Left ventricle myocardium superior (tissue), 1 donor: ENCODE results near the gene CYTH3. TPM values are rescaled to one million over a fixed set of nuclear protein-coding genes. Genes with fewer than 3 reads are reported as not detected.
"Not testable (repeated sequence)": the region's sequence is repeated elsewhere in the genome, so short reads cannot be mapped to it uniquely, and the experiment has no call there.

Source experiments
- ATAC-seq: fragments of 200-7000 bp; cut with Tn5 transposase; one replicate; pipeline ENCODE4 v1.9.1; 2020; ENCODE audit warnings: mild to moderate bottlenecking, moderate library complexity
- DNase-seq: peaks from one replicate; pipeline ENCODE4 v3.0.0-alpha.2; 2020
- intact Hi-C: fragments of 100-400 bp; cut with micrococcal nuclease; formaldehyde crosslinking; loops from one replicate; pipeline ENCODE4 v1.11.0; 2022
- total RNA-seq: library from RNA; stranded (reverse); fragmentation: NEBNext Ultra II Directional; extraction: Animal tissue kit (Norgen Biotek cat#: 25700); gene quantifications from one replicate; pipeline ENCODE4 v1.2.1, GENCODE V29; 2021
- donor health status: DM: no; HTN: yes; CAD: no; lungs with severe emphysema.

CYTH3 gene
- total RNA-seq, 1 donor from 2014 or later, result 27.8 TPM

GRCh38 chr7:6162650-6163366 is 109.6 kb downstream of the CYTH3 start:
- intact Hi-C loops, result loop anchor here (5.0 kb wide), 1 partner anchor 159 kb away; no protein-coding TSS in a partner anchor
- no peak for ATAC-seq
- DNase-seq, result no peak

DNA sequence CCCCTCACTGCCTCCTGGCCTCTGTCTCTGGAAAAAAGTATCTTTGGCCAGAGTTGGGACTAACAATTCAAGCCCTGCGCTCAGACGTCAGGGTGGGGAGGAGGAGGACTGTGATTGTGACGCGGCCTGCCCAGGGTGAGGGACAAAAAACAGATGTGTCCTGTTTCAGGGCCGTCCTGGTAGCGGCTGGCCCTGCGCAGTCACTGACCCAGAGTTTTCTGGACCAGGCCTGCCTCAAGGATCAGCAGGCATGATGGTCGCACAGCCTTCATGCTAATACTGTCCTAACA is 110.1 kb downstream of the CYTH3 start:
- ATAC-seq, result peak; percentile 69
- peak; percentile 76 for DNase-seq
- intact Hi-C loops, result loop anchor here (5.0 kb wide), 1 partner anchor 160 kb away; no protein-coding TSS in a partner anchor

- ATAC-seq, result no peak
- DNase-seq, result no peak
- intact Hi-C loops, result loop anchor here (5.0 kb wide), 1 partner anchor 161 kb away; no protein-coding TSS in a partner anchor
These were observed 110.7 kb downstream of the CYTH3 start for GRCh38 chr7:6161463-6162330.

- ATAC-seq (peak; percentile 75), DNase-seq (peak; percentile 81)
- intact Hi-C loops, result loop anchor here (5.0 kb wide), 1 partner anchor 162 kb away; no protein-coding TSS in a partner anchor
These were observed 112.2 kb downstream of the CYTH3 start for GRCh38 chr7:6160191-6160623.

DNA sequence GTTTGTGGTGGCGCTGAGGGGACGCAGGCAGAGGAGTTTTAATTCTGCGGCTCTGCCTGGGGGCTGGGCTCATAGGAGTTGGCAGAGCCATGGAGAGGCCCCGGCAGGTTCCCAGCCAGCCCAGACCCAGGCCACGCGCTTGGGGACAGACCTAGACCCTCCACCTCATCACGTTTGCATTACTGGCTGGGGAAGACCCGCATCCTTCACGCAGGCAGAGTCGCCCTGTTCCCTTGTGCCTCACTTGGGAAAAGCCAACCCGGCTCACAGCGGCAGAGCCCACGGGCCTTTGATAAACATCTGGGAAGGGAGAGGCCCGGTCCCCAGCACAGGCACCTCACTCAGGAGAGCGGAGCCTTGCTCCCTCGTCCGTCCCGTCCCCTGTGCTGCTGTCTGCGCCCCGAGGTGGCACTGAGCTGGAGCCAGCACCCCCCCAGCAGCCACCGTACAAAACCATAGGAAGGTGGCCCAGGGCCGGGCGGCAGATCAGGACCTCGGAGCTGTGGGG is 112.8 kb downstream of the CYTH3 start:
- no peak for DNase-seq
- ATAC-seq, result peak; percentile 2
- intact Hi-C loops, result loop anchor here (5.0 kb wide), 1 partner anchor 163 kb away; no protein-coding TSS in a partner anchor

- intact Hi-C loops, result no loop called here
- ATAC-seq (no peak), DNase-seq (no peak)
These were observed 113.3 kb downstream of the CYTH3 start for GRCh38 chr7:6159097-6159483.

DNA sequence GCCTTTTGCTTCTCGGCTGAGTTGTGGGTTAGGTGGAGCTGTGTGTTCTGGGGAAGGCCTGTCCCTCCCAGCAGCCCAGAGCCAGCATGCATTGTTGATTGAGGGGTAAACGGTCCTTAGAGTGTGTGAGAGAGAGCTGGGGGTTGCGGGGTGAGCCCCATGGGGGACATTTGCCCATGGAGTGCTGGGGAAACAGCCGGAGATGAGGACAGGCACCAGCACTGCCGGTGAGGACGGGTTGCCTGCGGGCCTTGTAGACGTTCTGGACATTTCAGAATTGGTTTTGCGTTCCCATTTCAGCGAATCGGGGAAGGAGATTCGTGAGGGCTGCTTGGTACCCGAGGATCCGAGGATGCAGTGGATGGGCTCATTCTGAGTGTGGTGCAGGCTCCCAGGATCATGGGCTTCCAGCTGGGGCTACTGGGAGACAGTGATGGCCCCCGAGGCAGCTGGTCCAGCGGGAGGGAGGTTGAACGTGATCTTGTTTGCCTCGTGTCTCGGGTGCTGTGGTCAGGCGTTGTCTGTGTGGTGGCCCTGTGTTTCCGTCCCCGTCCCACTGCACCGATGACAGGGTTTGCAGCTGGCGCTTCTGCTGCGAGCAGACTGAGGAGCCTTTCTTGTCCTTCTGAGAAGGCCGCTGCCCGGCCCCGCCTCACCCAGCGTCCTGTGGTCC is 113.9 kb downstream of the CYTH3 start:
- intact Hi-C loops, result no loop called here
- ATAC-seq (no peak), DNase-seq (no peak)

GRCh38 chr7:6157685-6158423 is 114.6 kb downstream of the CYTH3 start:
- intact Hi-C loops, result no loop called here
- ATAC-seq, result no peak
- no peak for DNase-seq

GRCh38 chr7:6156734-6157133 is 115.7 kb downstream of the CYTH3 start:
- intact Hi-C loops, result no loop called here
- no peak for ATAC-seq
- no peak for DNase-seq

DNA sequence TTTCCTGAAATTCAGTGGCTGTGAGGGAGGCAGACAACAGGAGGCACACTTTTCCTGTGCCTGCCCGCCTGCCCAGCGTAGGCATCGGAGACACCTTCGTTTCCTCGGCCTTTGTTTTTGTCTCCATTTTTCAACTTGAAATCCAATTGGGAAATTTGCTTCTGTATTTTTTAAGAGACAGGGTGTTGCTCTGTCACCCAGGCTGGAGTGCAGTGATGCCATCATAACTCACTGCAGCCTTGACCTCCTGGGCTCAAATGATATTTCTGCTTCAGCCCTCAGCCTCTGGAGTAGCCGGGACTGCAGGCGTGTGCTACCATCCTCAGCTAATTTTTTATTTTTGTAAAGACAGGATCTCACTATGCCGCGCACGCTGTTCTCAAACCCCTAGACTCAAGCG is 116.8 kb downstream of the CYTH3 start:
- no peak for DNase-seq
- intact Hi-C loops, result no loop called here
- no peak for ATAC-seq

GRCh38 chr7:6154542-6155404 is 117.7 kb downstream of the CYTH3 start:
- no peak for ATAC-seq
- intact Hi-C loops, result no loop called here
- DNase-seq, result no peak

GRCh38 chr7:6153646-6154541 is 118.5 kb downstream of the CYTH3 start:
- no peak for ATAC-seq
- no peak for DNase-seq
- intact Hi-C loops, result no loop called here

GRCh38 chr7:6151994-6152735 is 120.3 kb downstream of the CYTH3 start:
- intact Hi-C loops, result no loop called here
- ATAC-seq (no peak), DNase-seq (no peak)

- not testable (repeated sequence) for DNase-seq
These were observed 120.9 kb downstream of the CYTH3 start for GRCh38 chr7:6151527-6151926.

GRCh38 chr7:6149996-6150395 is 122.4 kb downstream of the CYTH3 start:
- intact Hi-C loops, result no loop called here
- no peak for DNase-seq
- ATAC-seq, result no peak

More at GRCh38 chr7:6151527-6151926, 120.9 kb downstream of the CYTH3 start:
- ATAC-seq, intact Hi-C loops: not testable (repeated sequence)

DNA sequence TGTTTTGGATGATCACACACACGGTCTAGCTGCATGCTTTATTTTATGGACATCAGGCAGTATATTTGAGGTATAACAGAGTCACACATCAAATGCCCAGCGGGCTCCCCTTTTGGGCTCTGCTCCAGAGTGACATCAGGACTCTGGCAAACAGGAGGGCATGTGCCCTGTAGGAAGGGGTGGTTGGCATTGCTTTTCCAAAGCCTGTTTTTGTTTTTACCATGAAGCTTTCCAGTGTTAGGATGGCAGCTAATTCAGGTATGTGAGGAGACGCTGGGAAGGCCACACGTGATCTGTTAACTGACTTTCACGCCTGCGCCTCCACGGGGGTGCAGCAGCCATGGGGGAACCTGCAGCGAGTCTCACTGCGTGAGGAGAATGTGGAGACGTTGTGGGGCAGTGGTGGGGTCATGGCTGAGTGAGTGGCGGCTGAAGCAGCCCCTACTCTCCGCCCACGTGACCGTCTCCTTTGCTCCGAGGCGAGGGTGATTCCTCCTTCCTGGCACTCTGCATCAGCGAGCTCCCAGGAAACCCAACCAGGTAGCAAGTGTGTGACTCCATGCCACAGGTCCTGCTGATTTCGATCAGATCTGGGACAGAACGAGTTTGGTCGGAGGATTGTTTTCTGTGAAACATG is 123.6 kb downstream of the CYTH3 start:
- intact Hi-C loops, result no loop called here
- DNase-seq, result no peak
- no peak for ATAC-seq
